PC-9 (cell line): ENCODE measurements around the gene HOXA11.

Experiments
- EZH2 ChIP-seq: fragments of 200-600 bp; sonication (generic); IDR thresholded peaks from 2 replicates; pipeline ENCODE4 v1.8.0; 2017; ENCODE audit warnings: antibody characterized with exemption, low read depth
- TF ChIP-seq, protein P1 (sequence below): fragments of 200-600 bp; sonication (generic); conservative IDR thresholded peaks from 2 replicates; pipeline ENCODE4 v1.6.1; 2017; ENCODE audit warnings: mixed run types, antibody characterized with exemption, mild to moderate bottlenecking, moderate library complexity

- TF ChIP-seq, protein P1, sequence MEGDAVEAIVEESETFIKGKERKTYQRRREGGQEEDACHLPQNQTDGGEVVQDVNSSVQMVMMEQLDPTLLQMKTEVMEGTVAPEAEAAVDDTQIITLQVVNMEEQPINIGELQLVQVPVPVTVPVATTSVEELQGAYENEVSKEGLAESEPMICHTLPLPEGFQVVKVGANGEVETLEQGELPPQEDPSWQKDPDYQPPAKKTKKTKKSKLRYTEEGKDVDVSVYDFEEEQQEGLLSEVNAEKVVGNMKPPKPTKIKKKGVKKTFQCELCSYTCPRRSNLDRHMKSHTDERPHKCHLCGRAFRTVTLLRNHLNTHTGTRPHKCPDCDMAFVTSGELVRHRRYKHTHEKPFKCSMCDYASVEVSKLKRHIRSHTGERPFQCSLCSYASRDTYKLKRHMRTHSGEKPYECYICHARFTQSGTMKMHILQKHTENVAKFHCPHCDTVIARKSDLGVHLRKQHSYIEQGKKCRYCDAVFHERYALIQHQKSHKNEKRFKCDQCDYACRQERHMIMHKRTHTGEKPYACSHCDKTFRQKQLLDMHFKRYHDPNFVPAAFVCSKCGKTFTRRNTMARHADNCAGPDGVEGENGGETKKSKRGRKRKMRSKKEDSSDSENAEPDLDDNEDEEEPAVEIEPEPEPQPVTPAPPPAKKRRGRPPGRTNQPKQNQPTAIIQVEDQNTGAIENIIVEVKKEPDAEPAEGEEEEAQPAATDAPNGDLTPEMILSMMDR: no peak
- no peak for TF ChIP-seq EZH2
Observed at GRCh38 chr7:27154369-27154768, 30.7 kb downstream of the HOXA11 start.
